Stomach smooth muscle (tissue), 2 donors: ENCODE results near the gene C1GALT1C1L.
"Not testable (repeated sequence)": the region's sequence is repeated elsewhere in the genome, so short reads cannot be mapped to it uniquely, and the experiment has no call there.

Source experiments
- H3K27ac ChIP-seq: one replicate; pipeline ENCODE4 v1.7.0; 2013; ENCODE audit warnings: mild to moderate bottlenecking, low read length, inconsistent platforms
- H3K27me3 ChIP-seq, 2 donors: one replicate each; pipeline ENCODE4 v1.7.0; 2013; ENCODE audit warnings: low read length in 2 of 2; ENCODE audit not compliant: insufficient read depth in 2 of 2, control insufficient read depth in 1 of 2
- H3K36me3 ChIP-seq, 2 donors: one replicate each; pipeline ENCODE4 v1.7.0; 2013; ENCODE audit warnings: low read length in 2 of 2; ENCODE audit not compliant: control insufficient read depth in 2 of 2, insufficient read depth in 2 of 2
- H3K4me1 ChIP-seq: one replicate; pipeline ENCODE4 v1.7.0; 2013; ENCODE audit warnings: low read length; ENCODE audit not compliant: control insufficient read depth, insufficient read depth
- H3K4me3 ChIP-seq, 2 donors: one replicate each; pipeline ENCODE4 v1.7.0; 2013; ENCODE audit warnings: low read length in 2 of 2
- H3K9ac ChIP-seq, 2 donors: one replicate each; pipeline ENCODE4 v1.7.0; 2013; ENCODE audit warnings: low read length in 2 of 2, mild to moderate bottlenecking in 1 of 2
- H3K9me3 ChIP-seq, 2 donors: one replicate each; pipeline ENCODE4 v1.7.0; 2013; ENCODE audit warnings: low read length in 2 of 2; ENCODE audit not compliant: control insufficient read depth in 2 of 2
- donor health status: healthy.
- donor health status: Pancreatic carcinoma.

Gene C1GALT1C1L

GRCh38 chr2:43707255-43708015 is 31.2 kb upstream of the C1GALT1C1L start:
- H3K27ac ChIP-seq: no peak overlapping the region
- H3K4me1 ChIP-seq: peaks cover 3% of the 10 kb centered on the region

GRCh38 chr2:43701111-43701510 is 24.9 kb upstream of the C1GALT1C1L start:
- Histone ChIP-seq H3K27me3 (no peaks in the 10 kb centered on the region), H3K4me1 (no peaks in the 10 kb centered on the region), H3K36me3 (no peaks in the 10 kb centered on the region), H3K9me3 (no peaks in the 10 kb centered on the region), H3K27ac (no peak overlapping the region), H3K4me3 (no peak overlapping the region), H3K9ac (no peak overlapping the region)

More at GRCh38 chr2:43707255-43708015, 31.2 kb upstream of the C1GALT1C1L start:
- Histone ChIP-seq H3K27me3 (no peaks in the 10 kb centered on the region), H3K4me3 (no peak overlapping the region), H3K36me3 (no peaks in the 10 kb centered on the region), H3K9ac (no peak overlapping the region), H3K9me3 (no peaks in the 10 kb centered on the region)

GRCh38 chr2:43699761-43700160 is 23.5 kb upstream of the C1GALT1C1L start:
- Histone ChIP-seq H3K36me3 (peaks cover 2 to 3% of the 10 kb centered on the region in 2 donors), H3K4me3 (no peak overlapping the region), H3K27ac (no peak overlapping the region), H3K27me3 (no peaks in the 10 kb centered on the region), H3K4me1 (no peaks in the 10 kb centered on the region), H3K9ac (no peak overlapping the region), H3K9me3 (no peaks in the 10 kb centered on the region)

- H3K9me3 ChIP-seq, H3K4me3 ChIP-seq, H3K27ac ChIP-seq, H3K4me1 ChIP-seq, H3K27me3 ChIP-seq, H3K9ac ChIP-seq, H3K36me3 ChIP-seq: not testable (repeated sequence)
Measured at GRCh38 chr2:43698140-43698539, 21.9 kb upstream of the C1GALT1C1L start.

GRCh38 chr2:43692428-43692994 is 16.3 kb upstream of the C1GALT1C1L start:
- Histone ChIP-seq H3K36me3 (peaks cover 2 to 3% of the 10 kb centered on the region in 2 donors), H3K27ac (no peak overlapping the region), H3K9me3 (no peaks in the 10 kb centered on the region), H3K4me3 (no peak overlapping the region), H3K4me1 (no peaks in the 10 kb centered on the region), H3K9ac (no peak overlapping the region), H3K27me3 (no peaks in the 10 kb centered on the region)

GRCh38 chr2:43689999-43690398 is 13.8 kb upstream of the C1GALT1C1L start:
- Histone ChIP-seq H3K4me1 (no peaks in the 10 kb centered on the region), H3K27me3 (no peaks in the 10 kb centered on the region), H3K9ac (no peak overlapping the region), H3K36me3 (no peaks in the 10 kb centered on the region), H3K27ac (no peak overlapping the region), H3K4me3 (no peak overlapping the region), H3K9me3 (no peaks in the 10 kb centered on the region)

GRCh38 chr2:43685357-43685756 is 9.1 kb upstream of the C1GALT1C1L start:
- Histone ChIP-seq H3K4me1 (no peaks in the 10 kb centered on the region), H3K36me3 (no peaks in the 10 kb centered on the region), H3K27ac (no peak overlapping the region), H3K9me3 (no peaks in the 10 kb centered on the region), H3K9ac (no peak overlapping the region), H3K27me3 (no peaks in the 10 kb centered on the region), H3K4me3 (no peak overlapping the region)

- H3K9ac ChIP-seq, H3K27me3 ChIP-seq, H3K9me3 ChIP-seq, H3K27ac ChIP-seq, H3K4me3 ChIP-seq, H3K4me1 ChIP-seq, H3K36me3 ChIP-seq: not testable (repeated sequence)
Measured at GRCh38 chr2:43677783-43678182, 1.6 kb upstream of the C1GALT1C1L start.

- no peaks in the 10 kb centered on the region for H3K9me3 ChIP-seq
- peak overlapping the region; percentile 79 to 89 for H3K9ac ChIP-seq
- H3K36me3 ChIP-seq: no peaks in the 10 kb centered on the region
- H3K4me1 ChIP-seq: peaks cover 3% of the 10 kb centered on the region
- peak overlapping the region; percentile 33 for H3K27ac ChIP-seq
- H3K27me3 ChIP-seq: no peaks in the 10 kb centered on the region
- H3K4me3 ChIP-seq: peak overlapping the region; percentile 77 to 81
Measured at GRCh38 chr2:43675646-43676321, 445 bp downstream of the C1GALT1C1L start.

- Histone ChIP-seq H3K36me3 (no peaks in the 10 kb centered on the region), H3K9me3 (peaks cover 0 to 4% of the 10 kb centered on the region in 2 donors), H3K27me3 (no peaks in the 10 kb centered on the region), H3K4me1 (no peaks in the 10 kb centered on the region), H3K27ac (no peak overlapping the region), H3K9ac (no peak overlapping the region), H3K4me3 (no peak overlapping the region)
Measured at GRCh38 chr2:43657241-43657640, 19.0 kb downstream of the C1GALT1C1L start.

- no peaks in the 10 kb centered on the region for H3K4me1 ChIP-seq
- no peak overlapping the region for H3K27ac ChIP-seq
- no peak overlapping the region for H3K9ac ChIP-seq
- peaks cover 0 to 3% of the 10 kb centered on the region in 2 donors for H3K9me3 ChIP-seq
- no peaks in the 10 kb centered on the region for H3K27me3 ChIP-seq
- H3K4me3 ChIP-seq: no peak overlapping the region
- H3K36me3 ChIP-seq: no peaks in the 10 kb centered on the region
Measured at GRCh38 chr2:43653506-43653905, 22.7 kb downstream of the C1GALT1C1L start.
